Measurements from ENCODE around the gene NMT2.

NMT2 gene

DNA sequence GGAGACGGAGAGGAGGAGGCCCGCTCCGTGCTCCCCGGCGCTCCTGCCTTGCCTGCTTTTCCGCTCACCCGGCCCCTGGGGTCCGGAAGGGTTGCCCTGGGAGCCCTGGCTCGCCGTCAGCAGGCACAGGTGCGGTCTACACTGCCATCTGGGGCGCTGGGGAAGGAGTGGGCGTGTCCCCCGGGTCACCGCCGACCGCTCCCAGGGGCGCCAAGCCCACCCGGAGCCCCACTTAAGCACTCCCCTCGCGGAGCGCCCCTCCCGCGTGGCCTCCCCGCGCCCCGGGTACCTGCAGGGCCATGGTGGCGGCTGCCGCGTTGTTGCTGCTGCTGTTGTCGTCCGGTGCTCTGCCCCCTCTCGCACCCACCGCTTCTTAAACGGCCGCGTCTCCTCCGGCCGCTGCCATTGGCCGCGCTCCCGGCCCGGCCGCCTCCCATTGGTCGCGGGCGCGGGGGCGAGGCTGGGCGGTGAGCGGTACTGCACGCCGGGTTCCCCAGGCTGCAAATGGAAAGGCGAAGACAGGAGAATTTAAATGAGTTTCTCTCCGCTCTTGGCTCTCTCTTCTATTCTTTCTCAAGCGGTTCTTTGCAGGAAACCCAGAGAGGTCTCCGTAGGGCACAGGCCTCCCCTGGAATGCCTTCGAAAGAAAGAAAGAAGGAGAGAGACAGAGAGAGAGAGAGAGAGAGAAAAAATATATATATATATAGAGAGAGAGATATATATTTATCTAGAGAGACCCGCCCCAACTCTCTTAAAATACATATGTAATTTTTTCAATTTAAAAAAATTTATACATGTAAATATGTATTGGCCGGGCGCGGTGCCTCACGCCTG lies 79.8 kb downstream of the NMT2 start, which contains the start of gene ACBD7:
ACBD7 (minus strand) TSS at position 349 of the 834 bp plus-strand sequence; CDS start at position 301, 48 bp downstream.
- H3K27me3 ChIP-seq (ENCODE audit: control insufficient read depth, insufficient read depth, low read length): no peaks in the 10 kb centered on the region; the same call in 1 of the 2 replicates
- no peaks in the 10 kb centered on the region for H3K36me3 ChIP-seq (ENCODE audit: control insufficient read depth, insufficient read depth, low read length)
- H3K4me3 ChIP-seq (ENCODE audit: low read depth, low read length): peak within 1 kb of the TSS; percentile 65
- H3K9ac ChIP-seq (ENCODE audit: low read length): peak within 1 kb of the TSS; percentile 10
- no peaks in the 10 kb centered on the region for H3K9me3 ChIP-seq (ENCODE audit: control insufficient read depth, insufficient read depth, low read depth, low read length)
- H3K27ac ChIP-seq (ENCODE audit: low read depth, low read length): no peak within 1 kb of the TSS
- H3K4me1 ChIP-seq (ENCODE audit: control insufficient read depth, insufficient read depth, low read length): peaks cover 10% of the 10 kb centered on the region

DNA sequence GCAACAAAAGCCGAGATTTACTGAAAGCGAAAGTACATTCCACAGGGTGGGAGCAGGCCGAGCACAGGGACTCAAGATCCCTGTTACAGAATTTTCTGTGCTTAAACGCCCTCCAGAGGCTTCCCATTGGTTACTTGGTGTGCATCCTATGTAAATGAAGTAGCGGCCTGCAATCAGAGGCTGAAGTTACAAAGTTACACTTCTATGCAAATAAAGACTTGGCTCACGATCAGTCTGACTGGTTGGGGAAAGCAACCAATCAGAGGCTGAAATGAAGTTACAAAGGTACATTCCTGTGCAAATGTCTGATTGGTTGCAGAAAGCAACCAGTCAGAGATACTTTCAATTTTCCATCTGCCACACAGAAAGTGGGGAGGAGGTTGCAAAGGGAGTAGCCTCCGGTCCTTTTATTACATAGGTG lies 84.0 kb downstream of the NMT2 start:
- Histone ChIP-seq H3K36me3 (ENCODE audit: control insufficient read depth, insufficient read depth, low read length) (no peaks in the 10 kb centered on the region), H3K27ac (ENCODE audit: low read depth, low read length) (no peak overlapping the region), H3K9me3 (ENCODE audit: control insufficient read depth, insufficient read depth, low read depth, low read length) (no peaks in the 10 kb centered on the region), H3K4me1 (ENCODE audit: control insufficient read depth, insufficient read depth, low read length) (peaks cover 10% of the 10 kb centered on the region), H3K27me3 (ENCODE audit: control insufficient read depth, insufficient read depth, low read length) (no peaks in the 10 kb centered on the region), H3K4me3 (ENCODE audit: low read depth, low read length) (no peak overlapping the region), H3K9ac (ENCODE audit: low read length) (no peak overlapping the region)

DNA sequence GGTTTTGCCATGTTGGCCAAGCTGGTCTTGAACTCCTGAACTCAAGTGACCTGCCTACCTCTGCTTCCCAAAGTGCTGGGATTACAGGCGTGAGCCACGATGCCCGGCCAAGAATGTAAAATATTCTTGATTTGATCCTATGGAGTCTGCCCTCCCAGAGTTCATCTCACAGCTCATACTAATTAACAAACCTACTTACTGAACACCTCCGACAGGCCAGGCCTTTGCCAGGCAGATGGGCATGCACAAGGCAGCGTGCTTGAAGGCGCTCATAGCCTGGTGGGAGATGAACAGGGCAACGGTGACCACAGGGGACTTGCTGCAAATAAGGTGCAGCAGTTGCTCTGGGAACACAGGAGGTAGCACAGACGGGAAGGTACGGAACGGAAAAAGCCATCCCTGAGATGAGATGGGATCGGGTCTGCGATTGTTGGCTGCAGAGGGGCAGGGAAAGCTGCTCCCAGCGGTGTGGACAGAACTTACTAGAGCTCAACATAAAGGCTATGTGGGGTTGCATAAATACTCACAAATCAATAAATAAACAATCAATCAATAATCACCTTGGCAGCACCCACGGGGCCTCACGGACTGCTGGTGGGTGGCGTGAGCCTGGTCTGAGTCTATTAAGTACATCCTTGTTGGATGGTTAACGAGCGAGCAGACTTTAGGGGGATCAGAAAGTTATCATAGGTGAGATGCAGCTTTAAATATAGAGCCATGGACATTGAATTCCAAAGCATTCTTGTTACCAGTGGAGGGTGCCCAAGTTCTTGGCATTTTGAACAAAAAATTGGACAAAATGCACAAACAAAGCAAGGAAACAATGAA lies 84.6 kb downstream of the NMT2 start:
- H3K36me3 ChIP-seq (ENCODE audit: control insufficient read depth, insufficient read depth, low read length): no peaks in the 10 kb centered on the region
- H3K27me3 ChIP-seq (ENCODE audit: control insufficient read depth, insufficient read depth, low read length): no peaks in the 10 kb centered on the region
- no peaks in the 10 kb centered on the region for H3K9me3 ChIP-seq (ENCODE audit: control insufficient read depth, insufficient read depth, low read depth, low read length)
- H3K4me1 ChIP-seq (ENCODE audit: control insufficient read depth, insufficient read depth, low read length): peaks cover 10% of the 10 kb centered on the region
- no peak overlapping the region for H3K27ac ChIP-seq (ENCODE audit: low read depth, low read length)
- H3K9ac ChIP-seq (ENCODE audit: low read length): no peak overlapping the region
- H3K4me3 ChIP-seq (ENCODE audit: low read depth, low read length): no peak overlapping the region

DNA sequence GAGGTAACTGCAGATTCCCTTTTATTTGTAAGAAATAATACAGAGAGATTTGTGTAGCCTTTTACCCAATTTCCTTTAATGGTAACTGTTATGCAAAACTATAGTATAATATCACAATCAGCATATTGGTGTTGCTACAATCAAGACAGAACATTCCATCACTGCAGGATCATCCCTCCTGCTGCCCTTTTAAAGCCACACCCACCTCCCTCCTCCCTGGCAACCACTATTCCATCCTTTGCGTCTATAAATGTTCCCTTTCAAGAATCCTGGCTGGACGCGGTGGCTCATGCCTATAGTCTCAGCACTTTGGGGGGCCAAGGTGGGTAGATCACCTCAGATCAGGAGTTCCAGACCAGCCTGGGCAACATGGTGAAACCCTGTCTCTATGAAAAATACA lies 93.1 kb downstream of the NMT2 start:
- Histone ChIP-seq H3K4me1 (ENCODE audit: control insufficient read depth, insufficient read depth, low read length) (no peaks in the 10 kb centered on the region), H3K9ac (ENCODE audit: low read length) (no peak overlapping the region)

GRCh38 chr10:15072358-15072757 lies 96.1 kb downstream of the NMT2 start:
- Histone ChIP-seq H3K9me3 (ENCODE audit: control insufficient read depth, insufficient read depth, low read depth, low read length) (peaks cover 25% of the 10 kb centered on the region), H3K27me3 (ENCODE audit: control insufficient read depth, insufficient read depth, low read length) (no peaks in the 10 kb centered on the region), H3K36me3 (ENCODE audit: control insufficient read depth, insufficient read depth, low read length) (no peaks in the 10 kb centered on the region), H3K4me1 (ENCODE audit: control insufficient read depth, insufficient read depth, low read length) (no peaks in the 10 kb centered on the region), H3K27ac (ENCODE audit: low read depth, low read length) (no peak overlapping the region), H3K4me3 (ENCODE audit: low read depth, low read length) (no peak overlapping the region), H3K9ac (ENCODE audit: low read length) (no peak overlapping the region)

More for the DNA sequence above, 93.1 kb downstream of the NMT2 start:
- Histone ChIP-seq H3K36me3 (ENCODE audit: control insufficient read depth, insufficient read depth, low read length) (no peaks in the 10 kb centered on the region), H3K9me3 (ENCODE audit: control insufficient read depth, insufficient read depth, low read depth, low read length) (peaks cover 25% of the 10 kb centered on the region), H3K27me3 (ENCODE audit: control insufficient read depth, insufficient read depth, low read length) (no peaks in the 10 kb centered on the region), H3K27ac (ENCODE audit: low read depth, low read length) (no peak overlapping the region), H3K4me3 (ENCODE audit: low read depth, low read length) (no peak overlapping the region)

DNA sequence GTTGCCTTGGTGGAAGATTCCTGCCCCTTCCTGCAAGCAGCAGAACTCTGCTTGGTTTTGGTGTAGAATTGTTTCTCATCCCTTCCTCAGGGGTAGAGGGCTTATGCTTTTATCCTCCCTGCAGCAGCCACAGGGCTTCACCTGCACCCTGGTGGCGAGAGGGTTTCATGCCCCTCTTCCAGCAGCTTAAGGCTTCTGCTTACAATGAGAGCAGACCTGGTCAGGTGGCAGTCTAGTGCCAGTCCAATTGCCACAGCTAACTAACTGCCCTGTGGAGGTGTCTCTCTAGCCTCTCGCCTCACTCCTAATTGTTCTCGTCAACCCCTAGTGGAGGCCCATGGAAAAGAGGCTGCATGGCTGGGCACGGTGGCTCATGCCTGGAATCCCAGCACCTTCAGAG lies 99.3 kb downstream of the NMT2 start:
- peaks cover 36% of the 10 kb centered on the region for H3K9me3 ChIP-seq (ENCODE audit: control insufficient read depth, insufficient read depth, low read depth, low read length)

GRCh38 chr10:15068802-15069201 lies 99.7 kb downstream of the NMT2 start:
- H3K36me3 ChIP-seq (ENCODE audit: control insufficient read depth, insufficient read depth, low read length): no peaks in the 10 kb centered on the region
- H3K4me3 ChIP-seq (ENCODE audit: low read depth, low read length): no peak overlapping the region
- peaks cover 32% of the 10 kb centered on the region for H3K9me3 ChIP-seq (ENCODE audit: control insufficient read depth, insufficient read depth, low read depth, low read length)
- H3K4me1 ChIP-seq (ENCODE audit: control insufficient read depth, insufficient read depth, low read length): no peaks in the 10 kb centered on the region
- H3K27ac ChIP-seq (ENCODE audit: low read depth, low read length): no peak overlapping the region
- no peak overlapping the region for H3K9ac ChIP-seq (ENCODE audit: low read length)
- H3K27me3 ChIP-seq (ENCODE audit: control insufficient read depth, insufficient read depth, low read length): no peaks in the 10 kb centered on the region

More for the DNA sequence above, 99.3 kb downstream of the NMT2 start:
- Histone ChIP-seq H3K4me3 (ENCODE audit: low read depth, low read length) (no peak overlapping the region), H3K36me3 (ENCODE audit: control insufficient read depth, insufficient read depth, low read length) (no peaks in the 10 kb centered on the region), H3K27me3 (ENCODE audit: control insufficient read depth, insufficient read depth, low read length) (no peaks in the 10 kb centered on the region), H3K9ac (ENCODE audit: low read length) (no peak overlapping the region), H3K4me1 (ENCODE audit: control insufficient read depth, insufficient read depth, low read length) (no peaks in the 10 kb centered on the region), H3K27ac (ENCODE audit: low read depth, low read length) (no peak overlapping the region)

DNA sequence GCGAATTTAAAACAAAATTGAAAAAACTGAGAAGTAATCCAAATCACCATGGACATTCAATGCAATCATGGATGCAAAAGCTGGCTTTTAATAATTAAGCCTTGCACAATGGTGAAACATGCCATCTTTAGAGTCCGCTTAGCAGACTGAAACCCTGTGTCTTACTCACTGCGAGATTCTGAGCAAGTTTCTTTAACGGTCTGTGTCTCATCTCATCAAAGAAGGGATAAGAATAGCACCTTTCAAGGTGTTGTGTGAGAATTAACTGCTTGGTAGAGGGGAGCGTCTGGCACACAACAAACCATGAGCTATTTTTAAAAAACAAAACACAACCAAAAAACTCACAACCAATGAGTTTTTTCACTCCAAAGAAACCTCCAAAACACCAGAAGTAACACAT lies 101.3 kb downstream of the NMT2 start:
- Histone ChIP-seq H3K36me3 (ENCODE audit: control insufficient read depth, insufficient read depth, low read length) (no peaks in the 10 kb centered on the region), H3K9me3 (ENCODE audit: control insufficient read depth, insufficient read depth, low read depth, low read length) (peaks cover 21% of the 10 kb centered on the region), H3K27me3 (ENCODE audit: control insufficient read depth, insufficient read depth, low read length) (no peaks in the 10 kb centered on the region), H3K4me3 (ENCODE audit: low read depth, low read length) (no peak overlapping the region), H3K9ac (ENCODE audit: low read length) (no peak overlapping the region), H3K27ac (ENCODE audit: low read depth, low read length) (no peak overlapping the region), H3K4me1 (ENCODE audit: control insufficient read depth, insufficient read depth, low read length) (no peaks in the 10 kb centered on the region)

DNA sequence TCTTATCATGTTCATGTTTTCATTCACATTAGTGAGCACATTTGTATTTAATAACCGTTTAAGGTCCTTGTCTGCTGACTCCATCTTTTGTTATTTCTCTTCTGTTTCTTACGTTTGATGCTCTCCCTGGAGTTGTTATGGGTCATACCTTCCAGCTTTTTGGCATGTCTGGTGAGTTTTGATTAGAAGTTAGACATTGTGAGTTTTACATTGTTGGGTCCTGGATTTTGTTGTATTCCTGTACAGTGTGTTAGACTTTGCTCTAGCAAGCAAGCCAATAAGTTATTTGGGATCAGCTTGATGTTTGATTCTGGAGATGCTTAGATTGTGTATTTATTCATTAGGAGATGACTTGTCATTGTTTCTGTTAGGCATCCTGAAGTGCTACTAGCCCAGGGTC lies 107.9 kb downstream of the NMT2 start:
- H3K9ac ChIP-seq (ENCODE audit: low read length): no peak overlapping the region
- no peak overlapping the region for H3K27ac ChIP-seq (ENCODE audit: low read depth, low read length)
- no peaks in the 10 kb centered on the region for H3K27me3 ChIP-seq (ENCODE audit: control insufficient read depth, insufficient read depth, low read length)
- H3K4me3 ChIP-seq (ENCODE audit: low read depth, low read length): no peak overlapping the region
- peaks cover 13% of the 10 kb centered on the region for H3K9me3 ChIP-seq (ENCODE audit: control insufficient read depth, insufficient read depth, low read depth, low read length)
- no peaks in the 10 kb centered on the region for H3K36me3 ChIP-seq (ENCODE audit: control insufficient read depth, insufficient read depth, low read length)
- H3K4me1 ChIP-seq (ENCODE audit: control insufficient read depth, insufficient read depth, low read length): no peaks in the 10 kb centered on the region

GRCh38 chr10:15059914-15060313 lies 108.6 kb downstream of the NMT2 start:
- Histone ChIP-seq H3K9ac (ENCODE audit: low read length) (no peak overlapping the region), H3K27ac (ENCODE audit: low read depth, low read length) (no peak overlapping the region)

DNA sequence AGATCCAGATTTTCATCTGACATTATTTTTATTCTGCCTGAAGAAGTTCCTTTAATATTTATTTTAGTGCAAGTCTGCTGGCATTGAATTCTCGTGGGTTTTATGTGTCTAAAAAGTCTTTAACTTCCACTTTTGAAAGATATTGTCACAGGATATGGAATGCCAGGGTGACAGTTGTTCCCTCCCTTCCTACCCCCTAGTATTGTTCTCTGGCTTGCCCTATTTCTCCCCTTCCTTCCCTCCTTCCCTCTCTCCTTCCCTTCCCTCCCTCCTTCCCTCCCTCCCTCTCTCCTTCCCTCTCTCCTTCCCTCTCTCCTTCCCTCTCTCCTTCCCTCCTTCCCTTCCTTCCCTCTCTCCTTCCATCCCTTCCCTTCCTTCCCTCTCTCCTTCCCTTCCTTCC lies 109.8 kb downstream of the NMT2 start:
- Histone ChIP-seq H3K36me3 (ENCODE audit: control insufficient read depth, insufficient read depth, low read length) (no peaks in the 10 kb centered on the region), H3K27ac (ENCODE audit: low read depth, low read length) (no peak overlapping the region), H3K27me3 (ENCODE audit: control insufficient read depth, insufficient read depth, low read length) (no peaks in the 10 kb centered on the region), H3K9me3 (ENCODE audit: control insufficient read depth, insufficient read depth, low read depth, low read length) (peaks cover 6% of the 10 kb centered on the region; the same call in 1 of the 2 replicates), H3K4me3 (ENCODE audit: low read depth, low read length) (no peak overlapping the region), H3K9ac (ENCODE audit: low read length) (no peak overlapping the region), H3K4me1 (ENCODE audit: control insufficient read depth, insufficient read depth, low read length) (no peaks in the 10 kb centered on the region)

More at GRCh38 chr10:15059914-15060313, 108.6 kb downstream of the NMT2 start:
- Histone ChIP-seq H3K4me3 (ENCODE audit: low read depth, low read length) (no peak overlapping the region), H3K9me3 (ENCODE audit: control insufficient read depth, insufficient read depth, low read depth, low read length) (peaks cover 6% of the 10 kb centered on the region), H3K36me3 (ENCODE audit: control insufficient read depth, insufficient read depth, low read length) (no peaks in the 10 kb centered on the region), H3K27me3 (ENCODE audit: control insufficient read depth, insufficient read depth, low read length) (no peaks in the 10 kb centered on the region), H3K4me1 (ENCODE audit: control insufficient read depth, insufficient read depth, low read length) (no peaks in the 10 kb centered on the region)
